Stimulated activated CD8-positive, alpha-beta memory T cell treated with anti-CD3 and anti-CD28 coated beads, Interleukin-15, amount 100 ng/mL, for 4 hours (primary cell): ENCODE results near the gene ADAMTSL3.

ENCODE experiments used
- DNase-seq, 2 donors: peaks; one replicate each; pipeline ENCODE4 v3.0.0-alpha.2; 2020; ENCODE audit warnings: low read depth in 2 of 2

Gene ADAMTSL3

DNA sequence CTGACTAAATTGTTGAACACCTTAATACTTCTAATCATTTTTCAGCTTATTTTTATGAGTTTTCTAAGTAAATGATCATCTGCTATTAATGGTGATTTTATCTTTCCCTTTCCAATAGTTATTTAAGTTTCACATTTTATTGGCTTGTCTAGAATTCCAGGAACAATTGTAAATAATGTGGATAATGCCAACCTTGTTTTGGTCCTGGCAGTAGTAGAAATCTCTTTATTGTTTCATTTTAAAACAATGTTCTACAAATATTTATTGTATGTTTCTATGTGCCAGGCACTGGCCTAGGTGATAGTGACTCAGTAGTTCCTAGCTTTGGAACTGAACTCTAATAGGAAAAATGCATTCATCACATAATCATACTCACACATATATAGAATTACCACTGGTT lies 264.1 kb downstream of the ADAMTSL3 start:
- no peak for DNase-seq

DNA sequence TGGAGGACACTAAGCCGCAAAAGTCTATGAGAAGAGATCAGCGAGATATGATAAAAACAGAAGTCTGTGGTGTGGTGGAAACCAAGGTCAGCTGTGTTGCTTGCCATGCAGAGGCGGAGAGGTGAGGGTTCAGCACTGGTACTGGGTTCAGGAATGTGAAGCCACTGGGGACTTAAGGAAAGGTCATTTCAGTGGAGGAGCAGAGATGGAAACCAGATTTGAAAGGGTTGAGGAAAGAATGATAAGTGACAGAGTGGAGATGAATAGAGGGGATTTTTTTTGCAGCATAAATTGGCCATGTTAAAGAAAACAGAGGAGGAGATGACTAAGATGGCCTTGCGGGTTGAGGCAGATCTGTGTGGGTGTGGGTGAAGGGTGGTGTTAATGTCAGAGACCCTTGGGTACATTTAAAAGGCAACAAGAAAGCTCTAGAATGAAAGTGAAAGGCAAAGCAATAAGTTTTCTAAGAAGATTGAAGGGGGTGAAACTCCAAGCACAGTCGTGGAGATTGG lies 265.5 kb downstream of the ADAMTSL3 start:
- no peak for DNase-seq

DNA sequence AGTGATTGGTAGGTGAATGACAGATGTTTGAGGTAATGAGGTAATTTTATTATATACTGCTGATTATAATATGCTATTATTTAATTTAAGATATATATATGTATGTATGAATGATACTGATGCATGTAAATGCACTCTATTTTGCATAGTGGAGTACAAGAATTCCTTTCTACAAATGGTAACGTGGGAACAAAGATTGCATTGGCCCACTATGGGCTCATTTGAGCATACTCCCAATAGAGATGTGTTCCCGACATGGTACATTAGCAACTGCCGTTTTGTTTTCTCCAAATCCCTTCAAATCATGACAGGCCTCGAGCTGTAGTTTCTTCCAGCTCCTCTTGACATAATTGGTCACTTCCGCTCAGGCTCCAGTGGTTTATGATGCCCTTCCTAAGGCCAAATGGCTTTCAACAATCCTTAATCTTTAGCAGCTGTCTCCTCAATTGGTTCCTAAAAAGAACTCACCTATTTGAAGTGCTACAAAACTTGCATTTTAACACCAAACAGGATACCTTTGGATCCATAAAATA lies 266.1 kb downstream of the ADAMTSL3 start:
- DNase-seq = no peak

DNA sequence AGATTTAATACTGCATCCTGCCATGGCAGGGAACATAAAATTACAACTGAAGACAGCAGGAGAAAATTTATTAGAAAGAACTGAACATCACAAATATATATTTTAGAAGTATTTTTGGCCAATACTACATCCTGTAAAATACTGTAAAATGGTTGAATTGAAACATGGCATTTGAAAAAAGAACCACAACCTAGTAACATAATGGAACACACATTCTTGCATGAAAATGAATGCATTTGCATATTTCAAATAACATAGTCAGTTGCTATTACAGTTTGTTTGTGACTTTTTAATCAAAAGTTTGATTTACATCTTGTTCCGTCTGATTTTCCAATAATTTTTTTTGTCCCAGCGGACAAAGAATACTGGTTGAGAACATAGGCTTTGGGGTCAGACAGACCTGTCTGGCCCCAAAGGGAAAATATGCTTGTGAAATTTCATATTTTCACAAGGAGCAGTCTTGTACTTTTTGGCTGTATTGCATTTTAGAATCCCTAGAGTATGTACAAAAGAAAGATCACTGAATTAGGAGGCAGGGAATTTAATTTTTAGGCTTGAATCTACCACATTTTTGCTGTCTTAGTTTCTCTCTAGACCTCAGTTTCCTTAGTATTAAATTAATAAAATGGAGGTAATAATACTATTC lies 268.8 kb downstream of the ADAMTSL3 start:
- no peak for DNase-seq

DNA sequence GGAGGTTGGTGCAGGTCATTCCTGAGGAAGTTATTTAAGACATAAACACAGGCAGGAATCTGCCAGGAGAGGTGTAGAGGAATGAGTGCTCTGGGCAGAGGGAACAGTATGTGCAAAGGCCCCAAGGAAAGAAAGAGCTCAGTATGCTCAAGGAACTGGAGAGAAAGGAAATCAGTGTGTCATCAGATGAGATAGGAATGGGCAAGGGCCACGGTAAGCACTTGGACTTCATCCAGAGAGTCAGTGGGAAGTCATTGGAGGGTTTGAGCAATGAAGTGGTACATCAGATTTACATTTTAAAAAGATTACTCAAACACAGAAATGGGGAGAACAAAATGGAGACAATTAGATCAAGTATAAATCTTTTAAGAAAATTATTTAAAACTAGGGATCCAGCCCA lies 272.2 kb downstream of the ADAMTSL3 start:
- DNase-seq = no peak

DNA sequence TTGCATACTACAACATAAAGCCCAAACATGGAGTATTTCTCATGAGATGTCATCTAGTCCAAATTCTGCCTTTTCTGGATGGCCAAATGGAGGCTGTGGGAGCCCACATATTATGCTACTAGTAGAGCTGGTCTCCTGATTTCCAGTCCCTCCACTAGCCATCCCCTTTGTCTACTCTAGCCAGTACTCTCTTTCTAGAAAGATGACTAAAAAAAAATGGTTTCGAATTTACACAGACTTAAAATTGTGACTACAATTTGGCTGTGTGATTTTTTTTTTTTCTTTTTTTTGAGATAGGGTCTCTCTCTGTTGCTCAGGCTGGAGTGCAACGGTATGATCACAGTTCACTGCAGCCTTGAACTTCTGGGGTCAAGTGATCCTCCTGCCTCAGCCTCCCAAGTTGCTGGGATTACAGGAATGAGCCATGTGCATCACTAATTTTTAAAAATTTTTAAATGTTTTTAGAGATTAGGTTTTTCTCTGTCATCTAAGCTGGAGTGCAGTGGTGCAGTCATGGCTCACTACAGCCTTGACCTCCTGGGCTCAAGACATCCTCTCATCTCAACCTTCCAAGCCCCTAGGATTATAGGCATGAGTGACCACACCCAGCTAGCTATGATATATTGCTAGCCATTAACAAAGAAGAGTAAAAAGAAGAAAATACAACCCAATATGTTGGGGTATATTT lies 273.9 kb downstream of the ADAMTSL3 start:
- DNase-seq = no peak

DNA sequence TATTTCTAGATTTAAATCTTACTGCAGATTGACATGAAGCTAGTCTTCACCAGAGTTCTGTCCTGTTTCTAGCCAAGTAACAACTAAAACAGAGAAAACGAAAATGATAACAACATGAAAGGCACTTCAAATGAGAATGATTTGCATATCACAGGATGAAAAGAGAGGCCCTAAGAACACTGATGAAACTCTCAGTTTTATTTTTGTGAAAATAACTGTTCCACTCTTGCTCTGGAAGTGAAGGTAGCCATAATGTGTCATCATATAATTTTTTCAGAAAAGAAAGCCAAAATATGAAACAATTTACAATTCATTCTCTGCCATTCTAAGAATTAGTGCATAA lies 274.4 kb downstream of the ADAMTSL3 start:
- no peak for DNase-seq

DNA sequence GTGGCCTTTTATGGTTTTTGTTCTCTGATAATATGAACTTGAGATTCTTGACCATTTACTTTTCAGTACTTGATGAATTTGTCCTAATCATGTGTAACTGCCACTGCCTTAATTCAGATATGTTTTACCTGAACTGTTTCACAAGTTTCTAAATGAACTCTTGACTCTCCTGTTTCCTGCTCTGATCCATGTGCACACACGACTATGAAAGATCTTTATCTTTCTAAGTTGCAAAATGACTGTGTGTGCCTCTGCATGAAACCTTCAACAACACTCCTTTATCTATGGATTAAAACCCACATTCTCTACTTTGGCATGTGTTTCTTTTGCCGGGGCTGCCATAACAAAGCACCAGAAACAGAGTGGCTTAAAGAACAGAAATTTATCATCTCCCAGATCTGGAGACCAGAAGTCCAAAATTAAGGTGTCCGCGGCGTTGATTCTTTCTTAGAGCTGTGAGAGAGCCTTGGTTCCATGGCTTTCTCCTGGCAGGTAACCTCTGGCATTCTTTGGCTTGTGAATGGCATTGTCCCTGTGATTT lies 275.0 kb downstream of the ADAMTSL3 start:
- no peak for DNase-seq

DNA sequence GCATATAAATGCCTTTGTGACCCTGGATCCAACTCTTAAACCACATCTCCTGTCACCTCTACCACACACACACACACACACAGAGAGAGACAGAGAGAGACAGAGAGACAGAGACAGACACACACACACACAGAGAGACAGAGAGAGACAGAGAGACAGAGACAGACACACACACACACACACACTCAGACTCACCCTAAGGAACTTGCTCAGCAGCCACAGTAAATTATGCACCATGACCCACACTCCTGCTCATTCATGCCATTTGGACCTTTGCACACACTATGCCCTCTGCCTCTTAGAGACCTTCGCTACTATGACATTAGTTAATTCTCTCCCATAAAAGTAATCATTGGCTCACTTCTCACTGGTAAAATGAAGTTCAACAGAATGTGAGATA lies 275.7 kb downstream of the ADAMTSL3 start:
- no peak for DNase-seq

DNA sequence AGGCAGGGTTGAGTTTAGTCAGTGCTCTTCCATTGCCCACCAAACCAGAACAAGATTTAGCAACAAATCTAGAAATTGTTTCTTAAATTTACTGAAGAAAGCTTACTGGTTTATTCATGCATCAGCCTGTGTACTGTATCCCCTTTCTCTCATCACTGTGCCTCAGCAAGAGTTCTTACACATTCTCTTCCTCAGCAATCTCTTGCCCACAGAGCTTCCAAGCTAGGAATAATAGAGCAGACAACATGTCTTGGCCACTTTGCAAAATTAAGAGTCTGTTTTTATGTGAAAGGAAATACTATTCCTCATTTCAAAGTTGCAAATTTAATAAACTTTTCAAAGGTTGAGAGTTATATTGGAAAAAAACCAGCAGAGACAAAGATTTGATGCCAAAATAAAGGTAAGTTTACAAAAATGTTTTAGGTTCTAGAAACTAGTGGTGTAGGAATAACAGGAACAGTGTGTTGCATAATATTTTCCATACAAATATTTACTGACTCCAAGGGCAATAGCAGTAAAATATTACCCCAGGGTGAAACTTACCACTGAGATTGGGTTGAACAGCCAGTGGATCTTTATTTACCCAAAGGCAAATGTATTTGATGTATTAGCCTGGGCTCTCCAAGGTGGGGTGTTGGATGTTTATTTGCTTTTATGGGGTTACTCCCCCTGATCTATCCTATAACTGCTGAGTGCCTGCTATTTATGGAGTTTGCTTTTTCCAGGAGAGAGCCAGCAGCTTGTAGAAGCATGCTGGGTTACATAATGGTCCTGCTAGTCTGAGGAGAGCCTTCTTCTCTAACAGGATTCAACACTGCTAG lies 276.7 kb downstream of the ADAMTSL3 start:
- DNase-seq = no peak

DNA sequence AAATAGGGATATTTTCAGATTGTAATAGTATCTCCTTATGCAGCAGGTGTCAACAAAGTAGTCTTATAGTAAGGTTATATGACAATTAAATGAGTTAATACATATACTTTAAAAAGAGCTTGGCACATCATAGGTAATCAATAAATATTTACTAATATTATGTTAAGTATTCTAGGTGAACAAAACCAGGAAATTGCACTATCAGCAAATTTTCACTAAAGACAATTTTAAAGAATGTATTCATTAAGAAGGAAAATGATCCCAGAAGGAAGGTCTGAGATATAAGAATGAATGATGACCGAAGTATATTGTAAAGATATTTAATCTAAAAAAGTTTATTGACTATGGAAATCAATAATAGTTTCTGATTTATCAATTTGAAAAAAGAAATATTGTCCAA lies 281.9 kb downstream of the ADAMTSL3 start:
- no peak for DNase-seq

DNA sequence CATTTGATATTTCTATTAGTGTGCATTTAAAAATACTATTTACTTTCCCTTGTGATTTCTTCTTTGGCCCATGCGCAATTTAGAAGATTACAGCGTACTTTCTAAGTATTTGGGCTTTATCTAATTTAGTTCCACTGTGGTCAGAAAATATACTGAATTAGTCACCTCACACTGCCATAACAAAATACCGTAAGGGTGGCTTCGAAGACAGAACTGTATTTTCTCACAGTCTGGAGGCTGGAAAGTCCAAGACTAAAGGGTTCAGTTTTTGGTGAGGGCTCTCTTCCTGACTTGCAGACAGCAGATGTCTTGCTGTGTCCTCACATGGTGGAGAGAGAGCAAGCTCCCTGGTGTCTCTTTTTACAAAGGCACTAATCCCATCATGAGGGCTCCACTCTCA lies 286.2 kb downstream of the ADAMTSL3 start:
- DNase-seq = no peak

DNA sequence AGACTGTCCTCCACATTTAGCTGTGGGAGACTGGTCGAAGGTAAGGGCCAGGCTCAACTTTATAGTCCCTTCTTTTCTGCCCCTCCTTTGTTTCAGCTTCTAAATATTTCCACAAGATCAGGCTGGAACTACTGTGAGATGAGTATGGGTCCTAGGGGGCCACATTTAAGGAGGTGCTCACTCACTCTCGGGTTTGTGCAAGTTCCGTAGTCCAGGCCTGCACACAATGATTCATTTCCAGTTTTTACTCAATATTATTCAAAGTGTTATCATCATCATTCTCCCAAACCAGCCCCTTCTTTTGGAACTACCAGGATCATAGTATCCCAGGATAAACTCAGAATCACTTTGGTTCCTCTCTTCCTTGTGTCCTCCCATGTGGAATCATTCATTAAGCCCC lies 289.1 kb downstream of the ADAMTSL3 start:
- DNase-seq = no peak

DNA sequence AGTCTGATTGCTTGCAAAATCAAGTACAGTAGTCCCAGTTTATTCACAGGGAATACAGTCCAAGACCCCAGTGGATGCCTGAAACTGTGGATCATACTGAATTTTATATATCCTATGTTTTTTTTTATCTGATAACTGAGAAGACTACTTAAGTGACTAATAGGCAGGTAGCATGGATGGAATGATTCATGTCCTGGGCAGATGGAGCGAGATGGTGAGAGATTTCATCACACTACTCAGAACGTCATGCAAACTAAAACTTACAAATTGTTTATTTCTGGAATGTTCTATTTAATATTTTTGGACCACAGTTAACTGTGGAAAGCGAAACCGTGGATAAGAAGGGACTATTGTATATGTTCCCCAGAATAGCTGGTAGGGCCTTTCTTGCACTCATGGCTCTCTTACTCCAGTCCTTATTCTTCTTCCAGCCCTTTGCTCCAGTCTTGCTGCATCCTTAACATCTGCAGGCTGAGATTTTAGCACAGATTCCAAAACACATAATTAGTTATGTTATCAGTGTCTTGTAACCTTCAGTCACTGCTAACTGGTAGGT lies 290.0 kb downstream of the ADAMTSL3 start:
- no peak for DNase-seq

DNA sequence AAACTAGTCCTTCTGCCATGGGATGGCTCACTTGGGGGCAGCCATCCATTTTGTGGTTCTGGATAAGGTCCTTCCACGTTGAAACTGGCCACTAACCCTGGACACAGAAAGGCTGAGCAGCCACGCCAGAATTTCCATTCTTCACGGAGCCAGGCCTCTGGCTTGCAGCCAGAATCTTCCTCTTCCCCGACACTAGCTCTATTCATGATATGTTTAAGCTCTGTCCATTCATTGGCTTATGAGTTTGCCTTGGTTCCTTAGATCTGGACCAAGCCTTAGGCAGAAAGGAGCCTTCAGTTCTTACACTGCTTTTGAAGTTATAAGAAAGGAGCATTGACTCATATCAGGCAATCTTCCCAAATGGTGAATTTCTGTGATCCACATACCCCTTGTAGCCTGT lies 293.2 kb downstream of the ADAMTSL3 start:
- DNase-seq = no peak

DNA sequence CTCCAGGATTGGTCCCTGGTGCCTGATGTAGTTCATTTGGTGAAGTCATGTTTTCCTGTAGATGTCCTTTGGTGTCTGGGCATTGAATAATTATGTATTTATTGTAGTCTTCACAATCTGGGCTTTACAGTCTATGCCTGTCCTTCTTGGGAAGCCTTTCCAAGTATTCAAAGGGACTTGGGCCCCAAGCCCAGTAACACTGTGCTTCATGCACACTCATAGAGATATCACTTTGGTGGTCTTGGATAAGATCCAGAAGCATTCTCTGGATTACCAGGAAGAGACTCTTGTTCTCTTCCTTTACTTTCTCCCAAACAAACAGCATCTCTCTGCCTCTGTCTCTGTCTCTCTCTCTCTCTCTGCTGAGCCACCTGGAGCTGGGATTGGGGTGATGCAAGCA lies 300.6 kb downstream of the ADAMTSL3 start:
- no peak for DNase-seq

DNA sequence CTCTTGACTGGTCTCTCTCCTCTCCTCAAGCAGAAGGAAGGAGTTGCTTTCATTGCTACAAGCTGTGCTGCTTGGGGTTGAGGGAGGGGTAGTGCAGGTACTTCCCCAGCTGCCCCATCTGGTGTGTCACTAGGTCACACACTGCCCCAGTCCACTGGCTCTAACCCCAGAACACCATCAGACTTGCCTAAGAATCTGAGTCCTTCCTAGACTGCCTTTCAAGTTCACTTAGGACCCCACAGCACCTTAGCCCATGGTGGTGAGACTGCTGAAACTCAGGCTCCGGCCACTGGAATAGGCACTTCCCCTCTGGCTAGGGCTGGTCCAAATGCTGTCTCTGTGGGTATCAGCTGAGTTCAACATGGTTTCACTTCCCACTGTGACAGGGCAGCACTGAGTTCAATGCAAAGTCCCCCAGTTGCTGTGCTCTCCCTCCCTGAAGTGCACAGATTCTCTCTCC lies 301.9 kb downstream of the ADAMTSL3 start:
- no peak for DNase-seq

DNA sequence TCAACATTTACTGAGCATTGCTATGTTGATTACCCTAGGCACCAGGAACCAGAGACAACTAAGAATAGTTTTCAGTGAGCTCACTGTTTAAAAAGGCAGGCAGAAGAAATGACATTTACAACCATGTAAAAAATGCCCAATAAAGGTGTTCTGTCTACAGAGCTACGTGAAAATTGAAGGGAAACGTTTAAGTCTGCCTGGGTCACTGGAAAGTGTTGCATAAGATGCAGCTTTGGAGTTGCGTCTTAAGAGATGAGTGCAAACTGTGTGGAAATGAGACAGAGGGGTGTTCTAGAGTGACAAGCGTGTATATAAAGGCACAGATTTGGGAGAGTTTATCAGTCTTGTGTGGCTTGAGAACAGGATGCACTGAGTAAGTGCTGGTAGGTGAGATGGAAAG lies 303.0 kb downstream of the ADAMTSL3 start:
- no peak for DNase-seq

DNA sequence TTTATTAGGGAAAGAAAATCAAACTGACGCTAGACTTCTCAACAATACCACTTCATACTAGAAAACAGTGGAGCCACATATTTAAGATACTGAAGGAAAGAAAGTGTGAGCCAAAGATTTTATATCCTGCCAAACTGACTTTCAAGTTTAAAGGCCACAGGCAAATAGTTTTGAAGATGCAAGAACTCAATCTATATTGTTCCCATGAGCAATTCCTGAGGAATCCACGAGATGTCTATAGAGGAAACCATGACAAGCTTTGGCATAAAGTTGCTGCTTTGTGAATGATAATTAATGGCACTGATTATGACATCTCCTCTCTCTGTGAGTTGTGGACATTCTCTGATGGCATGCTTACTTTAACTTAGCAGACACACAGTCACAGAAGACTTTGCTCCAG lies 305.6 kb downstream of the ADAMTSL3 start:
- no peak for DNase-seq

DNA sequence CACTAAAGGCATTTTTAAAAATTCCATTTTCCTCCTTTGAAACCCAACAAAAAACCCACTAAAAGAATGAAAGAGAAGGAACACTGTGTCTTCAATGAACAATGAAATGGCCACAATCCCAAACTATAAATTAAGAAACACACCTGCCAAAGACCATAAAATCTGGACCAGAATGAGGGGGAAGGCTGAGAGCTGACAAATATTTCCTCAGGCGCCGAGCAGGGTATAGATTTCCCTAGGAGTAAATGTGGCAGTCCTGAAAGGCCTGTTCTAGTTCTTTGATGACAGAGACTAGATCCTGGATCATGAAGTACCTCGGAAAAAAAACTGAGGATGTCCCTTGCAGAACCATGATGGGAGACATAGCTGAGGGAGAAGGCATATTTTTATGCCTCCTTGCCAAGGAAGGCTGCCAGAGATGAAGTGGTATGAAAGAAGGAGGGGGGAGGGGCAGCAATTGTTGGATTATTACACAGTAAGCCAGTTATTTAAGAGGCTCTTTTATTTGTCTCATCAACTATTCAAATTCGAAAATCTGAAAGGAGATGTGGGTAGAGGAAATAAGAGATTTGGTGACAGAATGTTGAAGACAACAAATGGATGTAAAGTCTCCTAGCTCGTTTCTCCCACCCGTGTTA lies 306.4 kb downstream of the ADAMTSL3 start:
- no peak for DNase-seq

DNA sequence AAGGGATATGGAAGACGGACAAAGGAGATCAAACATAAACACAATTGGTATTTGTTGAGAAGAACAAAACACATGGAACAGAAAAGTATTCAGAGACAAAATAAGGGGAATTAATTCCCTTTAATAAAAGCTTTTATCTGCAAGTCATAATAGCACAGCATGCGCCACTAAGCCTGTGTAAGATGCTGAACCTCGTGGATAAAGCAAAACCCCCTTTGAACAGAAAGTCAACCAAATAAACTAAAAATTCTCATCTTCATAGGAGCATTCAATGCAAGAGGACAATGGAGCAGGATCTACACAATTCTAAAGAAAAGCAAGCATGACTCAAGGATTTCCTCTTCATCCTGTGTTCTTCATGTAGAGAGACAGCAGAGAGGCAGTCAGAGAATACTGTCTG lies 307.4 kb downstream of the ADAMTSL3 start:
- DNase-seq = no peak
